ENCODE measurements around the gene IPO7.
A peak's percentile ranks its signal among the peaks of the same experiment; 100 is the strongest.
"Not testable (repeated sequence)": the region's sequence is repeated elsewhere in the genome, so short reads cannot be mapped to it uniquely, and the experiment has no call there.

IPO7 gene

DNA sequence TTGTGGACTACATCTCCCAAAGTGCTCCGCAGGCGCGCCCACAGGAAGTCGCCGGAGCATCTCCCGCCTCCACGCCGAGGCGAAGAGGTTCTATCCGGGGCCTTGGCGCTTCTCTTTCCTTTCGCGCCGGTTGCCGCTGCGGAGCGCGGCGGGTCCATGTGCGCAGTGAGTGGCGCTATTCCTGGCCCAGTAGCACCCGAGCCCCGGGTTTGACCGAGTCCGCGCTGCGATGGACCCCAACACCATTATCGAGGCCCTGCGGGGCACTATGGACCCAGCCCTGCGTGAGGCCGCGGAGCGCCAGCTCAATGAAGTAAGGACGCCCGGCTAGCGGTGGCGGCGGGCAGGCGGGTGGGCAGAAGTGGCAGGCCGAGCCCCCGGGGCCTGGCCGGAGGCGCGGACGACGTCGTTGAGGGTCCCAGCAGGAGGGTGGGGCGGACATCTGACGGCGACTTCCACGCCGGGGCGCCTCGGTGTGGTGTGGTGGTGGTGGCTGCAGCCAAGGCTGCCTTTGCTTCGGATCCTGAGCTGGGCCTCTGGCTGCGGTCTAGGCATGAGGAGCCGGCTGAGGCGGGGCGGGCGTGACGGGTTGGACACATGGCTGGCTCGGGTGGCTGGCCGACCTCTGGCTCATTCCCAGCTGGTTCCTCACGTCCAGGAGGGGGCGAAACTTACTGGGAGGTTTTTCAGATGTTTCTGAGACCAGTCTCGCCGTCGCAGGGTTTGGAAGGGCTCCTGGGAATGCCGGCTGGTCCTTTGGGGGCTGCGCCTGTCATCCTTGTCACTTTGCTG, at the start of gene IPO7:
IPO7 (plus strand) TSS at position 118 of the 792 bp plus-strand sequence; CDS start at position 230, 112 bp downstream.
- DNase-seq = peak; percentile 93

- no peak for DNase-seq
These were observed 42.7 kb upstream of the IPO7 start for GRCh38 chr11:9341638-9342178.

DNA sequence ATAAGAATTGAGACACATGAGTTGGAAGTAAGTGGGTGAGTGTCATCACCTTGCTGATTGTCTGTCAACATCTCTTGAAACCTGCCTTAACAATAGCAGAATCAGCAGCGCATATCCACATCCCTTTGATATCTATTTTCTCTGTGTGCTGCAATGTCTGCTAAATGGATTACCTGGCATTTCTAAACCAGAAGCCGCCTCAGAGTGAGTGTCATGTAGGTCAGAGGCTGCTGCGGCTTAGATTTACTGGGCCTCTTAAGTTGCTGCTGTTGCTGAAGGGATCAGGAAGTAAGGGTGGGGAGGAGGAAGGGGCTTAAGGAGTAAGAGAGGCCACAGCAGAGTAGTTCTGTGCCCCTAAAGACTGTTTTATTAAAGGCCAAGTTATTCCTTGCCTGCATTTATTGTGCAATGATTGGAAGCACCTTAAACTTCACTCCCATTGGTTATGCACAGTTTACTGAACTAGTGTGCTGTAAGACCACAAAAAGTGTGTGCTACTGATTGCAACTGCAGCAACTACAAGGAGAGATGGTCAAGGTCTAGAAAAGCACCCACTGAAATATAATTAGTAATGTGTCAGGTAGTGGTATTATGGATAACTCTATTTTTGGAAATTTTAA, 40.3 kb upstream of the IPO7 start:
- DNase-seq = no peak

GRCh38 chr11:9347100-9347499, 37.4 kb upstream of the IPO7 start:
- no peak for DNase-seq

GRCh38 chr11:9347779-9348178, 36.7 kb upstream of the IPO7 start:
- not testable (repeated sequence) for DNase-seq

- no peak for DNase-seq
These were observed 33.1 kb upstream of the IPO7 start for GRCh38 chr11:9351321-9351881.

DNA sequence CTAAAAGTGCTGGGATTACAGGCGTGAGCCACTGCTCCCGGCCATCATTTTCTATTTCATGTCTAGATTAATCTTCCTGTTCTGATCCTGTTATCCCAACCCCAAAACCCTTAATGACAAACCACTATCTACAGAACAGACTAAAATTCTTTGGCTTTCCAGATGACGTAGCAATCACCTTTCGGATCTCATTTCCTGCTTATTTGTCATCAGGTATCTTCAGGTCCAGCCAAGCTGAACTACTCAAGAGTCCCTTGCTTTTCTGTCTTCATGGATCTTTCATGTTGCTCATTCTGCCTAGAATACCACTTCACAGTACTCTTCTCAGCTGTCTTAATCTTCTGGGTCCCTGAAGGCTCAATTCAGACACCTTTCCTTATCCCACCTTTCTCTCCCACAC, 27.4 kb upstream of the IPO7 start:
- no peak for DNase-seq

GRCh38 chr11:9360862-9361622, 23.4 kb upstream of the IPO7 start:
- DNase-seq = not testable (repeated sequence)

DNA sequence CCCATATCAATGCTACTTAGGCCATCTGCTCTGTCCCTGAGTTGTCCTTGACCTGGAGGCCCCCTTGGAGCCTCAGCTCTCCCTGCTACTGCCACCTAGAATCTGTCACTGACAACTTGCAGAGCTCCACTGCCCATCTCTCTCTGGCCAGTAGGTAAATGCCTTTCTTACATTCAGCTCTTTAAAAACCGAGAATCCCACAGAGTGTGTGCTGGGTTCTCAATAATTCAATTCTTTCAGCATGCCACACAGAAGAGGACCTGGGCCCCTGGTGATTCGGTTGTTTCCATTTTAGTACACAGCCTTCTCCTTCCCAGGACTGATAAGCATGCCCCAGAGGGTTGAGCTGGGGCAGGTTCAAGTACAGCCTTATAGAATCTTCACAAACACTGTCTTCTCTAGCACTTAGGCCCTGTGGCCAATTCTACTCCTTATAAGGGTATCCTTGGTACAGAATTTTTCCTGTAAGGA, 22.0 kb upstream of the IPO7 start:
- DNase-seq = no peak

- DNase-seq = peak; percentile 94
These were observed 20.2 kb upstream of the IPO7 start for GRCh38 chr11:9363954-9364912.

DNA sequence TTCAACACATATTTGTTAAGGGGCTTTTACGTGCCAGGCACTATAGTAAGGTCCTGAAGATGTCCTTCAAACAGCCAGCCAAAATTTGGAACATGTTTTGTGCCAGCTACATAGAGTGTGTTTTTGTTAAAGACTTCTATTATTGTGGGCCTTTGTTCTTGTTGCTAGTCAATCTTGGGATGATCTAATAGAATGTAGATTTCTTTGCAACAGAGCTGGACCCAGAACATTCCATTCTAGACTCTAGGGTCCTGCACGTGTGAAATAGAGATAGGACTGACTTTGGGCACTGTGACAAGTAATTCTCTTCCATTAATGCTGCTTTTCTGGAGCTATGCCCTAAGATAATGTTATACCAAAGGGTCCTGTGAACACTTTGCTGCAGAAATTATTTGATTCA, 16.9 kb upstream of the IPO7 start:
- no peak for DNase-seq

- DNase-seq = no peak
These were observed 7.4 kb upstream of the IPO7 start for GRCh38 chr11:9377036-9377435.

GRCh38 chr11:9379041-9379440, 5.4 kb upstream of the IPO7 start:
- no peak for DNase-seq

DNA sequence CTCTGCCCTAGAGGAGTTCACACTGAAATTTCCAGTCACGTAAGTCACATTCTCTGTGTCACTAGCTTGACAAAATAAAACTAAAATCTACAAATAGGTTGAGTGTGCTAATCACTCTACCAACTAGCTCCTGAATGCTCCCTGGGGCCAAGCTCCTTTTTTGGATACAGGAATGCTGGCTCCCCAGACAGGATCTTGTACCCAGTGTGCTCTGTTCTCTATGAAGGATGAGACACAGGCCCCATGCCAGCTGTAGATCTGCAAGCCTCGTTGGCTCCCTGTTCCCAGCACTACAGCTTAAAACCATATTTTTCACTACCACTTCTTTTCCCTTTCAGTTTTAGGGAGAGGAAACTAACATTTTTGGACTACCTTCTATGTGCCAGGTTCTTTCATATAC, 3.7 kb upstream of the IPO7 start:
- DNase-seq = no peak

GRCh38 chr11:9385327-9385899, 961 bp downstream of the IPO7 start:
- no peak for DNase-seq

- DNase-seq = no peak
These were observed 1.6 kb downstream of the IPO7 start for GRCh38 chr11:9386086-9386485.

- DNase-seq = no peak
These were observed 2.4 kb downstream of the IPO7 start for GRCh38 chr11:9386901-9387300.

DNA sequence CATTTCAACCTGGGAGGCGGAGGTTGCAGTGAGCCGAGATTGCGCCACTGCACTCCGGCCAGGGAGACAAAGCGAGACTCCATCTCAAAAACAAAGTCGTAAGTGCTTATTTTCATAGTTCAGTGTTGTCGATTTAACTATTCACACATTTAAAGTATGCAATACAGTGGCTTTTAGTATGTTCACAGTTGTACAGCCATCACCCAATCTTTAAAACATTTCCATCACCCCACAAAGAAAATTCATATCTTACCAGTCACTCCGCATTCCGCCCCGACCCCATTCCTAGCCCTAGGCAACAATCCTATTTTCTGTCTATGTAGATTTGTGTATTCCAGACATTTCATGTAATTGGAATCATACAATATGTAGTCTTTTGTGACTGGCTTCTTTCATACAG, 11.9 kb downstream of the IPO7 start:
- no peak for DNase-seq

DNA sequence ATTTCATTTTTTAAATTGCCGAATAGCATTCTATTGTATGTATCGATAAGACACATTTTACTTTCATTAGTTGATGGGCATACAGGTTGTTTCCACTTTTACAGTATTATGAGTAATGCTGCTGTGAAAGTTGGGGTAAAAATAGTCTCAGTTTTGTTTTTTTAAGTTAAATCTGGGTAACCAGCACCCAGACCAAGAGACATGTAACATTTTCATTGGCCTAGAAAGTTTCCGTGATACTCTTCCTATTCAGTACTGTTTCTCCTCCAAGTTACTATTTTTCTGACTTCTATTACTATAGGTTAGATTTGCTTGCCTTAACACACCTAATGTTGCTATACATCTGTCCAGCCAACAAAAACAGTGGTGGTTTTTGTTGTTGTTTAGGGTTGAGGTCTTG, 12.3 kb downstream of the IPO7 start:
- DNase-seq = no peak

- DNase-seq = no peak
These were observed 13.6 kb downstream of the IPO7 start for GRCh38 chr11:9397746-9398680.
